ENCODE measurements around the gene PANK4.
A peak's percentile ranks its signal among the peaks of the same experiment; 100 is the strongest.

PANK4 gene

GRCh38 chr1:2528966-2529783 lies 2.8 kb upstream of the PANK4 start:
- DNase-seq: peak; percentile 48 to 84 (median 65)

GRCh38 chr1:2528611-2528965 lies 2.2 kb upstream of the PANK4 start:
- no peak for DNase-seq

- DNase-seq: no peak
Observed at GRCh38 chr1:2528016-2528415, 1.6 kb upstream of the PANK4 start.

DNA sequence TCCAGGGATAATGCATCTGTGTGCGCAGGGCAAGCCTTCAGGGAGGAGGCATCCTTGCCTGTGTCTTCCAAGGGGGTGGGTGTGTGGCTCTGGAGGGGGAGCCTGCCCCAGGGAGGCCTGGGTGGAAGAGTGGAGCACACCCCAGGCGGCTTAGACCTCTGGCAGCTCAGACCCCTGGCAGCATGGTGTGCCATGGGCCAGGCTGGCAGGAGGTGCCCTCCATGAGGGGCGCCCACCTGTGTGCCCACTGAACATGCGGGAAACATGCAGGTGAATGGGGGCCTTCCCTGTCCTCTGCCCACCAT lies 1.1 kb upstream of the PANK4 start:
- DNase-seq: no peak

GRCh38 chr1:2526824-2527555 lies 594 bp upstream of the PANK4 start:
- peak; percentile 47 to 74 (median 64) for DNase-seq

GRCh38 chr1:2525572-2525919 lies 850 bp downstream of the PANK4 start:
- DNase-seq: no peak

DNA sequence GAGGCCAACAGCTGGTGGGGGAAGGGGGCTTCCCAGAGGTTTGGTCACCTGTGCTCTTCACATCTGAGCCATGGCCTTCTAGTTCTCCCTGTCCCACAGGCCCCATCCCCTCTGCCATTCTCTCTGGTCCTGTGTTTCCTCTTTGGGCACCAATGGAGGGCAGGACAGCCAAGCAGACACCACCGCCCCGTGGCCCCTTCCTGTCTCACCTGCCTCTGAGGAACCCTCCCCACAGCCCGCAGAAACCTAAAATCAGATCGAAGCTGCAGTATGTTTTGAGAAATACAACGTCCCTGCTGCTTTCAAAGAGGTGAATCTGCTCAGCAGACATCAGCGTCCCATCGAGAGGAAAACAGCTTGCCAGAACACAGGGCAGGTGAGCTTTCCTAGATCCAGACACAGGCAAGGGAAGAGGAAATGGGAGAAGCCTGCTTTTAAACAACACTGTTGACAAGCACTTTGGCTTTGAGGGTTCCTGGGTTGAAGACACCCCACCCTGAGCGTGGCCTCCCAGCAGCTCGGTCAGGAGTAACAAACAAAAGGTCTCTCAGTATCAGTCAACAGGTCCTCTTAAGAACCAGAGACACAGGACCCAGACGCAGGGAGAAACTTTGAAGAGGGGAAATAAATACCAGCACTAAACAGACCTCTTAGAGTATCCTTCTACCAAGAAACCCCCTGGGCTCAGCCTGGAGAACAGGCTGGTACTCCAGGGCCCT lies 2.3 kb downstream of the PANK4 start:
- DNase-seq: no peak

GRCh38 chr1:2523191-2523890 lies 3.1 kb downstream of the PANK4 start:
- no peak for DNase-seq

- DNase-seq: no peak
Observed at GRCh38 chr1:2522230-2522629, 4.2 kb downstream of the PANK4 start.

- DNase-seq: no peak
Observed at GRCh38 chr1:2520806-2521205, 5.6 kb downstream of the PANK4 start.

- DNase-seq: no peak
Observed at GRCh38 chr1:2520206-2520605, 6.2 kb downstream of the PANK4 start.

DNA sequence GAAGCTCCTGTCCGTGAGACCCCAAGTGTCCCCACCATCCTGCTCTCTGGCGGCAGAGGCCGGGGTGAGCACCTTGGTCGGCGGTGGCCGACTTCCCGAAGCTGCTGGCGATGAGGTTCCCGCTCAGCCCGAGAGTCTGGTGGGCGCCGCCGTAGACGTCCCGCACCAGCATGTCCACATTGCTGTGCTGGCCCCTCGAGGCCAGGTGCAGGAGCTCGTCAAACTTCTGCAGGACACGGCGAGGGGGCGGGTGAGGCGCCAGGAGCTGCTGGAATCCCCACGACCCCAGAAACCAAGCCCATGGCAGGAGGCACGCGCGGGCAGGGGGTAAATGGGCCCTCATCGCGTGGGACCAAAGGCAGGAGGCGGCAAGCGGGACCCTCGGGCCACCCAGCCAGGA lies 6.7 kb downstream of the PANK4 start:
- no peak for DNase-seq

DNA sequence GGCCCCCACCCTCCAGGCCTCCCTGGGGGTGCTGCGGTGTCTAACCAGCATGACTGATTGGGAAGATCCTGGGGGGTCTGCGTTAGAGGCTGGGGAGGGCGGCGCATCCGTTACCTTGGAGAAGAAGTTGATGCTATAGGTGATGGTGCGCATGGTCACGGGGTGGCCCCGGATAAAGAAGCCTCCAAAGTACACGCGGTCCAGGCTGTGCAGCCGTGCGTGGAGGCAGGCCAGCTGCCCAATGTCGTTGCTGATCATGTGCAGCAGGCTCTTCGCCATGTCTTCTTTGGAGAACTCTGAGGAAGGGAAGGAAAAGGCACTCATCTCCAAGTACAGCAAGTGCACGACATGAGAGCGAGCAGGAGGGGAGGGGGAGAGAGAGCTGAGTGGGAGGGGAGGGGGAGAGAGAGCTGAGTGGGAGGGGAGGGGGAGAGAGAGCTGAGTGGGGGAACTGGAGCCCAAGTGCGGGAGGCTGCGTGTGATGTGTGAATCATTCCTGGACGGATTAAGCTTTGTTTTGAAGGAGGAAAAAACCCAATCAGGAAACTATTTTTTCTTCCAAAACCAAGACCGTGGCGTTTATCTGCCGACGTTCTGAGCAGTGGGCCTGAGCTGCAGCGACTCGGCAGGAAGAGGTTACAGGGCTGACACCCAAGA lies 7.2 kb downstream of the PANK4 start:
- DNase-seq: no peak

DNA sequence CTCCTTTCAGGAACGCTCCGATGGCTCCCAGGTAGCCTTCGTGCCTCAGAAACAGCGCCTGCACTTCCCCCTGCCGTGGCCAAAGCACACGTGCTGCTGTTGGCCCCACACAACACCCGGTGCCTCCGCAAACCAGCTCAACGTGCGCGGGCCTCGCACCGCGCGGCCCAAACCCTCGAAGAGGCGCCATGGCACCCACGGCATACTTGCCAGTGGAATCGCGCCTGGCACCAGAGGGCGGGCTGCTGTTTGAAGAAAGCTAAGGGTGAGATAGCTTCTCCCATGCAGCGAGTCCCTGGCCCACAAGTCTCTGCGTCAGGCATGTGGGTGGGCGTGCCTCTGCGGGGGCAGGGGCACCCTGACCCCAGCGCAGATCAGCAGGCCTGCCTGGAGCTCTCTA lies 7.9 kb downstream of the PANK4 start:
- no peak for DNase-seq

GRCh38 chr1:2517966-2518365 lies 8.4 kb downstream of the PANK4 start:
- DNase-seq: no peak

DNA sequence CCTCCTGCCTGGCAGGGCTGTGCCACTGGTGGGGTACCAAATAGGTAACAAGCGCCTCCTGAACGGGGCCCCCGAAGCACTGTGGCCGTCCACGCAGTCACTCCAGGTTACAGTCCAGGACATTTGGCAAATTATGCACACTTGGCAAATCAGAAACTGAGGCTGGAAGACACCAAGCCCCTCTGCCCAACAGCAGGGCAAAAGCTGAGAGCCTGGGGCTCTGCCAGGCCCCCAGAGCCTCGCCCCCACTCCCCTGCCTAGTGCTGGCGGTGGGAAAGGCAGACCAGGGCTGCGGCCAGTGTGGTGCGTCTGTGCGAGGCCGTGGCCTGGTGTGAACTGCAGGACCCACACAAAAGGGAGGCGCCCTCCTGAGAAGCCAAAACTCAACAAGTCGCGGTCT lies 9.4 kb downstream of the PANK4 start:
- no peak for DNase-seq

DNA sequence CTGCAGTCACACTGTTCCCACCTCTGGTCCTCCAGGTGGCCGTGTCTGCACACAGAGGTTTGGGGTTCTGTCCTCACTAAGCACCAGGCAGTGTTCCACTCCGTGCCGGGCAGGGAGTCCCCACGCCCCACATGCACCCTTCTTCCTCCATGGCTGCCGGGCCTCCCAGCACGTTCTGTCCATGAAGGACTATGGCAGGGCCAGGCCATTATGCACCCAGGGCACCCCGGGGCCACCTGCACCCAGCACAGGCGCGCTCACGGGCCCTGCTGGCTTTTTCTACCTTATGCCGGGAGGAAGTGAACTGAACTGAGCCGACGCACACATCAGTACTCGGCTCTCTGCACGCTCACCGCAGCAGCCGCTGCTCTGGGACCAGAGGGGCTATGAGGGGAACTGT lies 10.3 kb downstream of the PANK4 start:
- no peak for DNase-seq

- DNase-seq: no peak
Observed at GRCh38 chr1:2515763-2516080, 10.7 kb downstream of the PANK4 start.

GRCh38 chr1:2514863-2515762 lies 11.3 kb downstream of the PANK4 start:
- DNase-seq: no peak

GRCh38 chr1:2513939-2514652 lies 12.3 kb downstream of the PANK4 start:
- DNase-seq: no peak

DNA sequence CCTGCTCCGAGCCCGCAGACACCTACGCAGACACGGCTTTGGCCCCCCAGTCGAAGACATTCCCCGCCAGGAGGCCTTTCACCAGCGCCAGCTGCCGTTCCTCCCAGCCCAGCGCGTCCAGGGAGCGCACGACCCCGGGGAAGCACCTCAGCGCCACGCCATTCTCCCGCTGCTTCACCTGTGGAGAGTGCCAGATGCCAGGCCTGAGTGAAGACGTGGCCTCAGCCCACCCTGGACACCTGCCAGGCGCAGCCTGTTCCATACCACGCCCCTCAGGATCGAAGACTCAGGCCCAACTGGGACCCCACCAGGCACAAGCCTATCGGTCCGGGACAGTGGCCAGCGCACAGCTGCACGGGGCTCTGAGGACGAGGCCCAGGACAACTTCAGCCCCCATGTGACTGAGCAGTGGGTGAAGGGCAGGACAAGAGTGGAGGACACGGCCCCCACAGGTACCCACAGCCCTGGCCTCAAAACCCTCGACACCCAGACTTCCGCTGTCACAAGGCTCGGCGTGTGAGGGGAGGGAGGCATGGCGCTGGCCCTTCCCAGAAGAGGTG lies 13.5 kb downstream of the PANK4 start:
- no peak for DNase-seq
